Activated T-helper 1 cell treated with anti-CD3 and anti-CD28 coated beads, Interleukin-12 subunit alpha, Interleukin-12 subunit beta, Interleukin-2, Interleukin-4 antibody, amounts not matched to agents 30 ng/mL and 10 ng/mL and 1 ng/mL, durations not matched to agents 14 hours and 24 hours and 36 hours (primary cell): ENCODE data around the gene EPG5. TPM values are rescaled to one million over a fixed set of nuclear protein-coding genes. Genes with fewer than 3 reads are reported as not detected.

Experiments used
- DNase-seq: peaks from one replicate; pipeline ENCODE4 v3.0.0; 2021; ENCODE audit warnings: low spot score
- H3K27ac Mint-ChIP-seq: one replicate; pipeline ENCODE4 v1.8.0; 2021; ENCODE audit warnings: mild to moderate bottlenecking, mixed read lengths
- H3K27me3 Mint-ChIP-seq: one replicate; pipeline ENCODE4 v1.8.0; 2022; ENCODE audit warnings: mild to moderate bottlenecking, moderate library complexity, mixed read lengths; ENCODE audit not compliant: insufficient read depth
- H3K36me3 Mint-ChIP-seq: one replicate; pipeline ENCODE4 v1.8.0; 2021; ENCODE audit warnings: low read depth, mixed read lengths
- H3K4me1 Mint-ChIP-seq: one replicate; pipeline ENCODE4 v1.8.0; 2021; ENCODE audit warnings: low read depth, mixed read lengths
- H3K4me3 Mint-ChIP-seq: one replicate; pipeline ENCODE4 v1.8.0; 2021; ENCODE audit warnings: mild to moderate bottlenecking, moderate library complexity, mixed read lengths
- H3K9me3 Mint-ChIP-seq: one replicate; pipeline ENCODE4 v1.8.0; 2021; ENCODE audit warnings: mixed read lengths
- intact Hi-C: fragments of 100-400 bp; cut with micrococcal nuclease; formaldehyde crosslinking; loops from one replicate; pipeline ENCODE4 v1.15.1; 2024
- total RNA-seq: library from RNA; stranded (reverse); gene quantifications from 2 replicates; pipeline ENCODE4 v1.2.3, GENCODE V29; 2022

Gene EPG5
- total RNA-seq, 1 donor from 2014 or later: 14.6 TPM

DNA sequence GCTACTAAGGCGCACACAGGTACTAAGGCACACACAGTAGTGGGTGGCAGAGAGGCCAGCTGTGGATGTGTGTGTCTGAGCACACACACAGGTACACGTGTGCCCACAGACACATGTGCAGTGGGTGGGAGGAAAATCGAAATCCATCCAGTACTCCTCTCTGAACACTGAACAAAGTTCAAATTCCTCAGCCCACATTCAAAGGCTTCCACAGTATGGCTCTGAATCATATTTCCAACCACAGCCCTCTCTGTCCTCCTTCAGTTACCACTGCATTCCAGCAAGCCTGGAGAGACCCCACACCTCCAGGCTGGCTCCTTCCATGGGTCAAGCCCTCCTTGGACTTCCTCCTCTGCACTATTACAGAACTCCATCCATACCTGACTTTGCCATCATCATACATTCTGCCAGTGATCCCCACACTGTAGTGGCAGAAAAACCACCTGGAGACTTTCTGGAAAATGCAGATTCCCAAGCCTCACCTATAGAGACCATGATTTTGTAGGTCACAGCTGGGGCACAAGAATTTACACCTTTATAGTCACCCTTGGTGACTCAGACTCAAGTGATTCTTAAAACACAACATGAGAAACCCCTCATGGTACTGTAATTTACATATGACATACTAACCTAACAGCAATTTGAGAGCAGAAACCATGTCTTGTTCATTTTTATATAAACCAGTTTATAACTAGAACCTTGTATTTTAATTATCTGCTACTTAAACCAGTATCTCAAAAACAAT lies 31.4 kb downstream of the EPG5 start:
- H3K36me3 Mint-ChIP-seq: peaks cover 33% of the 10 kb centered on the region
- intact Hi-C loops: no loop called here
- DNase-seq: no peak

GRCh38 chr18:45932708-45933107 lies 34.4 kb downstream of the EPG5 start:
- Mint-ChIP-seq H3K27me3 (no peaks in the 10 kb centered on the region), H3K9me3 (no peaks in the 10 kb centered on the region), H3K36me3 (peaks cover 17% of the 10 kb centered on the region), H3K4me3 (no peak overlapping the region), H3K4me1 (peaks cover 5% of the 10 kb centered on the region), H3K27ac (no peak overlapping the region)
- intact Hi-C loops: no loop called here
- DNase-seq: no peak

More for the DNA sequence above, 31.4 kb downstream of the EPG5 start:
- Mint-ChIP-seq H3K4me3 (no peak overlapping the region), H3K9me3 (no peaks in the 10 kb centered on the region), H3K4me1 (peaks cover 23% of the 10 kb centered on the region), H3K27me3 (no peaks in the 10 kb centered on the region), H3K27ac (no peak overlapping the region)

DNA sequence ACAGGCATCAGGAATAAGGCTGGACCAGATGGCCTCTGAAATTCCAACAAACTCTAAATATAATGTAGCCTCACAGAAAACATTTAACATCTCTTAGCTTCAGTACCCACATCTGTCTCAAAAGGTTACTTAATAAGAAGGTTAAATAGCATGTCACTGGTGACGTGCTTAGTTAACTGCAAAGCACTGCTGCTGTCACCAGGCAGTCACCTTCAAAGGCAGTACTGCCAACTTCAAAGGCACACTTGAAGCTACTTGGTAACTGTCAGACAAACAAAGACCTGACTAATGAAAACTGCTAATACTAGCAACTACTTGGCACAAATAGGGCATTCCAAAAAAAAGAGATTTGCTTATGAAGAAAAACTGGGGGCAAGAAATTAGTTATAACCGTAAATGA lies 36.2 kb downstream of the EPG5 start:
- no peaks in the 10 kb centered on the region for H3K9me3 Mint-ChIP-seq
- no peak overlapping the region for H3K27ac Mint-ChIP-seq
- H3K4me1 Mint-ChIP-seq: peaks cover 3% of the 10 kb centered on the region
- H3K4me3 Mint-ChIP-seq: no peak overlapping the region
- intact Hi-C loops: no loop called here
- no peaks in the 10 kb centered on the region for H3K27me3 Mint-ChIP-seq
- H3K36me3 Mint-ChIP-seq: peaks cover 22% of the 10 kb centered on the region
- DNase-seq: no peak

GRCh38 chr18:45926691-45927090 lies 40.4 kb downstream of the EPG5 start:
- Mint-ChIP-seq H3K27ac (no peak overlapping the region), H3K27me3 (no peaks in the 10 kb centered on the region), H3K9me3 (no peaks in the 10 kb centered on the region), H3K4me1 (no peaks in the 10 kb centered on the region), H3K36me3 (peaks cover 34% of the 10 kb centered on the region), H3K4me3 (no peak overlapping the region)
- intact Hi-C loops: no loop called here
- DNase-seq: no peak

DNA sequence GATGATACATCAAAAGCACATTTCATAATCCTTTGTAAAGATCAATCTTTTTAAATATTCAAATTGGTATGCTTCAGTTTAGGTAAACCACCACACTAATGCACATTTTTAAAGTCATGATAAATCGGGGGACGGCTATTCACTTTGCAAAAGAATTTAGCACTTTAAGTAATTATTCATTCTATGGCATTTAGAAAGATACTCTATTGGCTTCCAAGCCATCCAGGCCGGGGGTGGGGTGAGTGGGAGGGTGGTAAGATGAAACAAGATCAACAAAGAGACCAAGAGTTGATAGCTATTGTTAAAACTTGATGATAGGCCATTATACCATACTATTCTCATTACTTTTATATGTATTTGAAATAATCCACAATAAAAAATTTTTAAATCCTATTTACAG lies 41.0 kb downstream of the EPG5 start:
- H3K27me3 Mint-ChIP-seq: no peaks in the 10 kb centered on the region
- H3K9me3 Mint-ChIP-seq: no peaks in the 10 kb centered on the region
- H3K4me3 Mint-ChIP-seq: no peak overlapping the region
- H3K27ac Mint-ChIP-seq: no peak overlapping the region
- DNase-seq: no peak
- H3K36me3 Mint-ChIP-seq: peaks cover 37% of the 10 kb centered on the region
- H3K4me1 Mint-ChIP-seq: no peaks in the 10 kb centered on the region
- intact Hi-C loops: no loop called here

DNA sequence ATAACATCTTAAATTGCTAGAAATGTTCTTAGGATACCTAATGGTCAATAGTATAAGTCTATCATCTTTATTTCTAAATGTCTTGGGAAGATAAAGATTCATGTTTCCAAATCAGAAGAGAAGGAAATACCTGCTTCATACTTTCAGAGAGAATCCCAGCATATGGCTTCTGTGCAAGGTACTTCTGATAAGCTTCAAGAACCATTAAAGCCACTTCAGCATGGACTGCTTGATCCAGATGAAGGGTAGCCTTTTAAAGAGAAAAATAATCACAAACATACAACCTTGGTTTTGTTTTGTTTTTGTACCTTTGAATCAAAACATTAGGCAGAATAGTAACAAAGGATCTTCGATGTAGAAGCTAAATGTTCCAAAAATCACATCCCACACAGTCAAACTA lies 44.0 kb downstream of the EPG5 start:
- intact Hi-C loops: no loop called here
- no peak for DNase-seq
- Mint-ChIP-seq H3K27me3 (no peaks in the 10 kb centered on the region), H3K36me3 (peaks cover 32% of the 10 kb centered on the region), H3K27ac (no peak overlapping the region), H3K9me3 (no peaks in the 10 kb centered on the region), H3K4me3 (no peak overlapping the region), H3K4me1 (no peaks in the 10 kb centered on the region)

- Mint-ChIP-seq H3K27ac (no peak overlapping the region), H3K9me3 (no peaks in the 10 kb centered on the region), H3K4me1 (no peaks in the 10 kb centered on the region), H3K27me3 (no peaks in the 10 kb centered on the region), H3K36me3 (peaks cover 42% of the 10 kb centered on the region), H3K4me3 (no peak overlapping the region)
- DNase-seq: no peak
- intact Hi-C loops: no loop called here
Measured at GRCh38 chr18:45920367-45920766, 46.8 kb downstream of the EPG5 start.

DNA sequence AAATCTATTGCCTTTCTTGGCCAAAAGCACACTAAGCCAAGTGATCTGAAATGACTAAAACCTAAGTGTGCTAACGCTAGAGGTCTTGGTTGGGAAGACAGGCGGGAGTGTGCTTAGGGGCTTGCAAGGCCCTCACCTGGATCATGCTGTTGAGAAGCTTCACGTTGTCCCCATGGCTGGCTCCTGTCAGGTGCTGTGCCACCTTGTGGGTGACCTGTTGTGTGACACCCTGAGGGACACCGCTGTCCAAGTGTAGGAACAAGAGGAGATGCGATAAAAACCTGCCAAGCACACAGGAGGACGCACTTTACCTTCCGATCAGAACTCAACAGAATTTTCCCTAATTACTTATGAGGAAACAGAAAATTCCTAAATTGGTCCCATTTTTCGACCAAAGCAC lies 50.8 kb downstream of the EPG5 start:
- Mint-ChIP-seq H3K27me3 (no peaks in the 10 kb centered on the region), H3K4me3 (no peak overlapping the region), H3K4me1 (no peaks in the 10 kb centered on the region), H3K27ac (no peak overlapping the region), H3K9me3 (no peaks in the 10 kb centered on the region), H3K36me3 (peaks cover 43% of the 10 kb centered on the region)
- no peak for DNase-seq
- intact Hi-C loops: no loop called here

- Mint-ChIP-seq H3K4me3 (no peak overlapping the region), H3K9me3 (no peaks in the 10 kb centered on the region), H3K27ac (no peak overlapping the region), H3K27me3 (no peaks in the 10 kb centered on the region), H3K36me3 (peaks cover 41% of the 10 kb centered on the region), H3K4me1 (no peaks in the 10 kb centered on the region)
- intact Hi-C loops: no loop called here
- DNase-seq: no peak
Measured at GRCh38 chr18:45913276-45913675, 53.9 kb downstream of the EPG5 start.

GRCh38 chr18:45910405-45911023 lies 56.6 kb downstream of the EPG5 start:
- Mint-ChIP-seq H3K4me3 (no peak overlapping the region), H3K27ac (no peak overlapping the region), H3K27me3 (no peaks in the 10 kb centered on the region), H3K36me3 (peaks cover 40% of the 10 kb centered on the region), H3K9me3 (no peaks in the 10 kb centered on the region), H3K4me1 (no peaks in the 10 kb centered on the region)
- peak; percentile 25 for DNase-seq
- intact Hi-C loops: loop anchor here (1.0 kb wide), 5 partner anchors 163 to 289 kb away; no protein-coding TSS in a partner anchor

- no peak for DNase-seq
- H3K9me3 Mint-ChIP-seq: no peaks in the 10 kb centered on the region
- H3K36me3 Mint-ChIP-seq: peaks cover 33% of the 10 kb centered on the region
- H3K27me3 Mint-ChIP-seq: no peaks in the 10 kb centered on the region
- no peak overlapping the region for H3K27ac Mint-ChIP-seq
- intact Hi-C loops: no loop called here
- no peak overlapping the region for H3K4me3 Mint-ChIP-seq
- no peaks in the 10 kb centered on the region for H3K4me1 Mint-ChIP-seq
Measured at GRCh38 chr18:45901654-45902210, 65.4 kb downstream of the EPG5 start.

DNA sequence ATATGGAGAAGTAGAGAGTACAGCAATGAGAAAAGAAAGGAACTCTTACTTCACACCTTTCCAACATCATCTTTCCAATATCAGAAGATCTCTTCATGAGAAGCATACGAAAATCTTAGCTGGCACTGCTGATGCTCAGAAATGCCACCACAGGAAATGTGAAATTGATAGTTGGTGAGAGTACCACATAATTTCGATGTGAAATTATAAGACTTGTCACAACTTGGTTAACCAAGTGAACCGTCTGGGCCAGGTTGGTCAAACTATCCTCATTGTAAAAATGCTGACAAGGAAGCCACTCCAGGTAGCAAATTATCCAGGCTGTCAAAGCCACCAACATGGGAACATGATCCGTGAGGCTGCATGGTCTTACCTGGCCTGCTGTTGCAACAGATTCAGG lies 66.5 kb downstream of the EPG5 start:
- no peak overlapping the region for H3K27ac Mint-ChIP-seq
- intact Hi-C loops: no loop called here

DNA sequence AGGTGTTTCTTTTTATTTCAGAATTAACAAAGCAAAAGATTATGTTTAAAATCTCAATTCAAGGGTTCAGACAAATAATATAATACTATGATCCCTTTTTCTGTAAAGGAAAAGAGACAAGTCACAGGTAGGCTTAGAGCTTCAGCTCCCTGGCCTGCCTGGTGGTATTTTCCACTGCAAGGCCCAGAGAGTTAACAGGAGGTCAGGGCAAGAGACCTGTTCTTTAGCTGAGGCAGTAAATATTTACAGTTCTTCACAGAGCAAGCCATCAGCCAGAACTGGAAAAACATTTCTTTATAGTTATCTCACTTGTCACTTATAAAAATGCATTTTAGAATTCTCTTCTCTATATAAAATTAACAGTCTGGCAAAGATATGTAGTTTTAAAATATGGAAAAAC lies 70.1 kb downstream of the EPG5 start:
- intact Hi-C loops: no loop called here
- DNase-seq: no peak
- H3K4me3 Mint-ChIP-seq: no peak overlapping the region
- no peaks in the 10 kb centered on the region for H3K27me3 Mint-ChIP-seq
- peaks cover 30% of the 10 kb centered on the region for H3K36me3 Mint-ChIP-seq
- peaks cover 5% of the 10 kb centered on the region for H3K4me1 Mint-ChIP-seq
- no peak overlapping the region for H3K27ac Mint-ChIP-seq
- no peaks in the 10 kb centered on the region for H3K9me3 Mint-ChIP-seq

More for the DNA sequence above, 66.5 kb downstream of the EPG5 start:
- Mint-ChIP-seq H3K27me3 (no peaks in the 10 kb centered on the region), H3K36me3 (peaks cover 29% of the 10 kb centered on the region), H3K4me1 (peaks cover 4% of the 10 kb centered on the region), H3K9me3 (no peaks in the 10 kb centered on the region), H3K4me3 (no peak overlapping the region)
- no peak for DNase-seq
